OCI-LY7 (cell line): Measurements from ENCODE around the gene BST1.

Source experiments
- EZH2phosphoT487 ChIP-seq: fragments of 200-600 bp; sonication (generic); IDR thresholded peaks from 2 replicates; pipeline ENCODE4 v1.6.1; 2018; ENCODE audit warnings: low read depth, borderline replicate concordance, mild to moderate bottlenecking, mixed run types, antibody characterized with exemption, low read length, moderate library complexity, mixed read lengths
- TF ChIP-seq, protein P1 (sequence below): fragments of 200-600 bp; sonication (generic); conservative IDR thresholded peaks from 2 replicates; pipeline ENCODE4 v1.5.1; 2014; ENCODE audit warnings: mild to moderate bottlenecking, antibody characterized with exemption, low read length, moderate library complexity, mixed read lengths

GRCh38 chr4:15707363-15707715, 4.5 kb downstream of the BST1 start:
- TF ChIP-seq, protein P1, sequence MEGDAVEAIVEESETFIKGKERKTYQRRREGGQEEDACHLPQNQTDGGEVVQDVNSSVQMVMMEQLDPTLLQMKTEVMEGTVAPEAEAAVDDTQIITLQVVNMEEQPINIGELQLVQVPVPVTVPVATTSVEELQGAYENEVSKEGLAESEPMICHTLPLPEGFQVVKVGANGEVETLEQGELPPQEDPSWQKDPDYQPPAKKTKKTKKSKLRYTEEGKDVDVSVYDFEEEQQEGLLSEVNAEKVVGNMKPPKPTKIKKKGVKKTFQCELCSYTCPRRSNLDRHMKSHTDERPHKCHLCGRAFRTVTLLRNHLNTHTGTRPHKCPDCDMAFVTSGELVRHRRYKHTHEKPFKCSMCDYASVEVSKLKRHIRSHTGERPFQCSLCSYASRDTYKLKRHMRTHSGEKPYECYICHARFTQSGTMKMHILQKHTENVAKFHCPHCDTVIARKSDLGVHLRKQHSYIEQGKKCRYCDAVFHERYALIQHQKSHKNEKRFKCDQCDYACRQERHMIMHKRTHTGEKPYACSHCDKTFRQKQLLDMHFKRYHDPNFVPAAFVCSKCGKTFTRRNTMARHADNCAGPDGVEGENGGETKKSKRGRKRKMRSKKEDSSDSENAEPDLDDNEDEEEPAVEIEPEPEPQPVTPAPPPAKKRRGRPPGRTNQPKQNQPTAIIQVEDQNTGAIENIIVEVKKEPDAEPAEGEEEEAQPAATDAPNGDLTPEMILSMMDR = no peak
- no peak for TF ChIP-seq EZH2phosphoT487
